ENCODE results near the gene TIGAR.

DNA sequence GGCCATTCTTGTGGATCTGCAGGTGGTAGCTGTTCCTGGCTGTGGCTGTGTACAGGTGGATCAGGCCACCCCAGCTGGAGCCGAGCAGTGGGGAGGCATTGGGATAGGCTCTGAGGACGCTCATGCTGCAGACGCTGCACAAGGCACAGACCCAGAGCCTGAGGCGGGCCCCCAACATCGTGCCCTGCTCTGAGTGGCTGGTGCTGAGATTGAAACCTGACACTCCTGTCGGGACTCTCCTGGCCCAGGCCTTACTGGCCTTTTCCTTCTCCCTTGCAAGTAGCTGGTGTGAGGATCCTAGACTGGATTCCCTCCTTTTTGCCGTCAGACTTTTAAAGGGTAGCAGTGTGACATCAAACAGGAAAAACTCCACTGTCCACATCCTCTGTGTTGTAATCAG lies 58.4 kb downstream of the TIGAR start, which contains the start of gene FGF23:
- TF ChIP-seq, protein P1, sequence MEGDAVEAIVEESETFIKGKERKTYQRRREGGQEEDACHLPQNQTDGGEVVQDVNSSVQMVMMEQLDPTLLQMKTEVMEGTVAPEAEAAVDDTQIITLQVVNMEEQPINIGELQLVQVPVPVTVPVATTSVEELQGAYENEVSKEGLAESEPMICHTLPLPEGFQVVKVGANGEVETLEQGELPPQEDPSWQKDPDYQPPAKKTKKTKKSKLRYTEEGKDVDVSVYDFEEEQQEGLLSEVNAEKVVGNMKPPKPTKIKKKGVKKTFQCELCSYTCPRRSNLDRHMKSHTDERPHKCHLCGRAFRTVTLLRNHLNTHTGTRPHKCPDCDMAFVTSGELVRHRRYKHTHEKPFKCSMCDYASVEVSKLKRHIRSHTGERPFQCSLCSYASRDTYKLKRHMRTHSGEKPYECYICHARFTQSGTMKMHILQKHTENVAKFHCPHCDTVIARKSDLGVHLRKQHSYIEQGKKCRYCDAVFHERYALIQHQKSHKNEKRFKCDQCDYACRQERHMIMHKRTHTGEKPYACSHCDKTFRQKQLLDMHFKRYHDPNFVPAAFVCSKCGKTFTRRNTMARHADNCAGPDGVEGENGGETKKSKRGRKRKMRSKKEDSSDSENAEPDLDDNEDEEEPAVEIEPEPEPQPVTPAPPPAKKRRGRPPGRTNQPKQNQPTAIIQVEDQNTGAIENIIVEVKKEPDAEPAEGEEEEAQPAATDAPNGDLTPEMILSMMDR (IDR thresholded peaks at IDR 0.05; ENCODE audit: low read depth, low read length, missing input control), result no peak
- TF ChIP-seq GABPA (IDR thresholded peaks at IDR 0.05 in 1 of 2, conservative IDR thresholded peaks at IDR 0.05 in 1 of 2) (no peak), FOXA2 (IDR thresholded peaks at IDR 0.05) (no peak), EGR1 (IDR thresholded peaks at IDR 0.05; ENCODE audit: low read depth in 2 of 2) (no peak), JUND (IDR thresholded peaks at IDR 0.05) (no peak), TAF1 (conservative IDR thresholded peaks at IDR 0.05) (no peak), RAD21 (IDR thresholded peaks at IDR 0.05) (no peak)
